Fibroblast of villous mesenchyme (primary cell): ENCODE data around the gene DPP8. TPM values are rescaled to one million over a fixed set of nuclear protein-coding genes. Genes with fewer than 3 reads are reported as not detected.
"Not testable (repeated sequence)": the region's sequence is repeated elsewhere in the genome, so short reads cannot be mapped to it uniquely, and the experiment has no call there.

Source experiments
- DNase-seq: peaks from one replicate; pipeline ENCODE4 v3.0.0-alpha.2; 2010; ENCODE audit warnings: low read depth
- H3K4me3 ChIP-seq: 2 replicates; pipeline ENCODE4 v1.5.1; 2011; ENCODE audit warnings: low read depth, mild to moderate bottlenecking, low read length
- CTCF ChIP-seq: IDR thresholded peaks from 2 replicates; pipeline ENCODE4 v1.5.1; 2012; ENCODE audit warnings: low read depth, mild to moderate bottlenecking, low read length; ENCODE audit not compliant: insufficient read depth
- total RNA-seq: library from RNA; depleted of rRNA; stranded (reverse); fragments of >200 nt; gene quantifications from 2 replicates; pipeline ENCODE4 v1.2.3, GENCODE V29; 2012

The DPP8 gene
- total RNA-seq, 1 donor: 49.2 TPM

GRCh38 chr15:65553691-65554090 is 36.2 kb upstream of the DPP8 start:
- DNase-seq: no peak
- no peak overlapping the region for H3K4me3 ChIP-seq
- TF ChIP-seq CTCF: no peak

- DNase-seq, H3K4me3 ChIP-seq: not testable (repeated sequence)
Measured at GRCh38 chr15:65552851-65553250, 35.4 kb upstream of the DPP8 start.

- no peak for TF ChIP-seq CTCF
- H3K4me3 ChIP-seq: no peak overlapping the region
- no peak for DNase-seq
Measured at GRCh38 chr15:65551183-65551582, 33.7 kb upstream of the DPP8 start.

- H3K4me3 ChIP-seq: peak overlapping the region; percentile 7
- peak; percentile 78 for DNase-seq
- TF ChIP-seq CTCF: no peak
Measured at GRCh38 chr15:65550681-65551098, 33.2 kb upstream of the DPP8 start.

- H3K4me3 ChIP-seq, DNase-seq: not testable (repeated sequence)
Measured at GRCh38 chr15:65549288-65549687, 31.8 kb upstream of the DPP8 start.

GRCh38 chr15:65547841-65548240 is 30.4 kb upstream of the DPP8 start:
- TF ChIP-seq CTCF: no peak
- no peak overlapping the region for H3K4me3 ChIP-seq
- no peak for DNase-seq

- no peak for TF ChIP-seq CTCF
- no peak overlapping the region for H3K4me3 ChIP-seq
- DNase-seq: no peak
Measured at GRCh38 chr15:65541231-65541820, 23.8 kb upstream of the DPP8 start.

GRCh38 chr15:65540314-65540713 is 22.8 kb upstream of the DPP8 start:
- H3K4me3 ChIP-seq: no peak overlapping the region
- no peak for DNase-seq
- TF ChIP-seq CTCF: no peak
